Natural killer cell (primary cell): Measurements from ENCODE around the gene SHF. TPM values are rescaled to one million over a fixed set of nuclear protein-coding genes. Genes with fewer than 3 reads are reported as not detected.

Source experiments
- ATAC-seq, 3 donors: fragments of 150-1000 bp in 2 of 3; fragments of 200-7000 bp in 1 of 3; cut with Tn5 transposase; 1 replicate in 1 of 3; 2 replicates in 2 of 3; pipeline ENCODE4 v1.10.0; 2021; ENCODE audit warnings: mild to moderate bottlenecking in 2 of 3, moderate library complexity in 2 of 3
- DNase-seq, 2 donors: peaks; one replicate each; pipeline versions ENCODE4 v3.0.0 to v3.0.0-alpha.2; 2013 to 2021; ENCODE audit warnings: mixed read lengths in 1 of 2
- H3K27ac ChIP-seq: one replicate; pipeline ENCODE4 v1.5.1; 2013; ENCODE audit warnings: mild to moderate bottlenecking, low read length
- H3K27me3 ChIP-seq: one replicate; pipeline ENCODE4 v1.6.1; 2013; ENCODE audit warnings: low read length; ENCODE audit not compliant: control insufficient read depth, insufficient read depth
- H3K36me3 ChIP-seq: one replicate; pipeline ENCODE4 v1.6.1; 2013; ENCODE audit warnings: low read length; ENCODE audit not compliant: control insufficient read depth, insufficient read depth
- H3K4me1 ChIP-seq: one replicate; pipeline ENCODE4 v1.6.1; 2013; ENCODE audit warnings: low read length; ENCODE audit not compliant: control insufficient read depth, insufficient read depth
- H3K4me3 ChIP-seq: one replicate; pipeline ENCODE4 v1.5.1; 2013; ENCODE audit warnings: low read length
- H3K9me3 ChIP-seq: one replicate; pipeline ENCODE4 v1.6.1; 2013; ENCODE audit warnings: low read length; ENCODE audit not compliant: control insufficient read depth, insufficient read depth
- H3K27ac Mint-ChIP-seq, 2 donors: one replicate each; pipeline ENCODE4 v1.8.0; 2022; ENCODE audit warnings: mild to moderate bottlenecking in 2 of 2, mixed read lengths in 2 of 2, moderate library complexity in 1 of 2
- H3K27me3 Mint-ChIP-seq, 2 donors: one replicate each; pipeline ENCODE4 v1.8.0; 2022; ENCODE audit warnings: low read depth in 2 of 2, mixed read lengths in 2 of 2
- H3K36me3 Mint-ChIP-seq: one replicate; pipeline ENCODE4 v1.8.0; 2022; ENCODE audit warnings: mixed read lengths
- H3K4me1 Mint-ChIP-seq, 2 donors: one replicate each; pipeline ENCODE4 v1.8.0; 2022; ENCODE audit warnings: mixed read lengths in 2 of 2
- H3K4me3 Mint-ChIP-seq: one replicate; pipeline ENCODE4 v1.8.0; 2022; ENCODE audit warnings: mild to moderate bottlenecking, moderate library complexity, mixed read lengths
- H3K9me3 Mint-ChIP-seq, 2 donors: one replicate each; pipeline ENCODE4 v1.8.0; 2022; ENCODE audit warnings: mixed read lengths in 2 of 2
- CTCF ChIP-seq: fragments of 200-600 bp; IDR thresholded peaks from one replicate; pipeline ENCODE4 v1.8.0; 2022; ENCODE audit warnings: antibody characterized with exemption
- WGBS: methylation state at CpG from one replicate; pipeline ENCODE4 v1.1.7; 2013; ENCODE audit warnings: missing lambda C conversion rate; ENCODE audit not compliant: insufficient coverage; 5-methylcytosine and 5-hydroxymethylcytosine counted together
- intact Hi-C: fragments of 100-400 bp; cut with micrococcal nuclease; formaldehyde crosslinking; loops from one replicate; pipeline ENCODE4 v1.14.2; 2022
- total RNA-seq, 4 donors: library from RNA; stranded (reverse); fragments of 120-200 nt in 1 of 4; gene quantifications; one replicate each; pipeline versions ENCODE4 v1.2.3 to v1.2.4, GENCODE V29; 2013 to 2022

Gene SHF
- total RNA-seq, 3 donors from 2014 or later (not counting 1 experiment from before 2014, with no cell fraction given): 0.94 to 2.4 (median 1.7) TPM

GRCh38 chr15:45151998-45152828 lies 35.6 kb downstream of the SHF start:
- Histone ChIP-seq H3K27ac (no peak overlapping the region), H3K27me3 (no peaks in the 10 kb centered on the region), H3K4me3 (no peak overlapping the region), H3K4me1 (no peaks in the 10 kb centered on the region), H3K36me3 (peaks cover 3% of the 10 kb centered on the region), H3K9me3 (no peaks in the 10 kb centered on the region)
- intact Hi-C loops: no loop called here
- ATAC-seq (no peak), DNase-seq (no peak)
- no peak for TF ChIP-seq CTCF
- no peak overlapping the region for H3K27ac Mint-ChIP-seq
- peaks cover 0 to 21% of the 10 kb centered on the region in 2 donors for H3K4me1 Mint-ChIP-seq
- H3K9me3 Mint-ChIP-seq: no peaks in the 10 kb centered on the region
- 97% methylated on average over 36 of the region's 36 CpGs for WGBS
- H3K36me3 Mint-ChIP-seq: no peaks in the 10 kb centered on the region
- no peaks in the 10 kb centered on the region for H3K27me3 Mint-ChIP-seq
- H3K4me3 Mint-ChIP-seq: no peak overlapping the region

GRCh38 chr15:45150997-45151396 lies 36.8 kb downstream of the SHF start:
- Mint-ChIP-seq H3K36me3 (no peaks in the 10 kb centered on the region), H3K4me1 (peaks cover 0 to 16% of the 10 kb centered on the region in 2 donors), H3K4me3 (no peak overlapping the region), H3K9me3 (no peaks in the 10 kb centered on the region), H3K27me3 (no peaks in the 10 kb centered on the region), H3K27ac (no peak overlapping the region)
- intact Hi-C loops: no loop called here
- Histone ChIP-seq H3K27me3 (no peaks in the 10 kb centered on the region), H3K9me3 (no peaks in the 10 kb centered on the region), H3K4me3 (no peak overlapping the region), H3K27ac (no peak overlapping the region), H3K36me3 (peaks cover 3% of the 10 kb centered on the region), H3K4me1 (no peaks in the 10 kb centered on the region)
- ATAC-seq (no peak), DNase-seq (no peak)
- no peak for TF ChIP-seq CTCF
- WGBS: 97% methylated on average over 6 of the region's 6 CpGs

GRCh38 chr15:45150481-45150880 lies 37.3 kb downstream of the SHF start:
- no peak overlapping the region for H3K27ac ChIP-seq
- Mint-ChIP-seq H3K4me3 (no peak overlapping the region), H3K27me3 (no peaks in the 10 kb centered on the region), H3K27ac (no peak overlapping the region), H3K36me3 (no peaks in the 10 kb centered on the region), H3K4me1 (peaks cover 0 to 10% of the 10 kb centered on the region in 2 donors), H3K9me3 (no peaks in the 10 kb centered on the region)
- WGBS: 95% methylated on average over 6 of the region's 6 CpGs
- H3K9me3 ChIP-seq: no peaks in the 10 kb centered on the region
- no peaks in the 10 kb centered on the region for H3K4me1 ChIP-seq
- ATAC-seq: no peak
- no peak for TF ChIP-seq CTCF
- DNase-seq: no peak
- no peak overlapping the region for H3K4me3 ChIP-seq
- intact Hi-C loops: no loop called here
- no peaks in the 10 kb centered on the region for H3K27me3 ChIP-seq
- peaks cover 3% of the 10 kb centered on the region for H3K36me3 ChIP-seq
